HEK293T (cell line): Measurements from ENCODE around the gene MCM8.

Source experiments
- ARNT ChIP-seq: fragments of 450-650 bp; IDR thresholded peaks from 2 replicates; pipeline ENCODE4 v1.6.1; 2017; ENCODE audit warnings: mild to moderate bottlenecking
- BHLHE40 ChIP-seq: fragments of 450-650 bp; IDR thresholded peaks from 2 replicates; pipeline ENCODE4 v1.6.1; 2016; ENCODE audit warnings: mild to moderate bottlenecking, moderate library complexity, borderline replicate concordance
- ELF4 ChIP-seq: fragments of 450-650 bp; IDR thresholded peaks from 2 replicates; pipeline ENCODE4 v1.6.1; 2017; ENCODE audit warnings: antibody characterized with exemption
- FOXK2 ChIP-seq: fragments of 450-650 bp; IDR thresholded peaks from 2 replicates; pipeline ENCODE4 v1.6.1; 2016; ENCODE audit warnings: mild to moderate bottlenecking
- FOXM1 ChIP-seq: fragments of 450-650 bp; IDR thresholded peaks from 2 replicates; pipeline ENCODE4 v1.6.1; 2017; ENCODE audit warnings: mild to moderate bottlenecking, borderline replicate concordance
- LEF1 ChIP-seq: fragments of 450-650 bp; IDR thresholded peaks from 2 replicates; pipeline ENCODE4 v1.6.1; 2017; ENCODE audit warnings: mild to moderate bottlenecking, borderline replicate concordance
- NFRKB ChIP-seq: fragments of 450-650 bp; IDR thresholded peaks from 2 replicates; pipeline ENCODE4 v1.6.1; 2016; ENCODE audit warnings: mild to moderate bottlenecking, moderate library complexity
- TARDBP ChIP-seq: fragments of 450-650 bp; IDR thresholded peaks from 2 replicates; pipeline ENCODE4 v1.6.1; 2016

GRCh38 chr20:6041808-6042265 lies 91.4 kb downstream of the MCM8 start:
- TF ChIP-seq BHLHE40 (no peak), ELF4 (no peak), LEF1 (no peak), FOXK2 (no peak), FOXM1 (no peak), TARDBP (no peak), ARNT (no peak), NFRKB (no peak)
